NCI-H128 (cell line): ENCODE measurements around the gene VHLL.
"Not testable (repeated sequence)": the region's sequence is repeated elsewhere in the genome, so short reads cannot be mapped to it uniquely, and the experiment has no call there.

Experiments used
- DNase-seq: peaks from one replicate; lab custom pipeline; 2025; ENCODE audit not compliant: unreplicated experiment; lab: John Stamatoyannopoulos, UW

The VHLL gene

GRCh38 chr1:156298852-156299357, at the start of gene VHLL:
Gene VHLL, minus strand, starts transcription at chr1:156299307. Its CDS starts 118 bp downstream, at chr1:156299189.
- no peak for DNase-seq

- DNase-seq = no peak
Observed at GRCh38 chr1:156347331-156347730, 48.2 kb upstream of the VHLL start.

GRCh38 chr1:156346636-156347035, 47.5 kb upstream of the VHLL start:
- no peak for DNase-seq

GRCh38 chr1:156346035-156346434, 46.9 kb upstream of the VHLL start:
- not testable (repeated sequence) for DNase-seq

GRCh38 chr1:156344409-156344808, 45.3 kb upstream of the VHLL start:
- no peak for DNase-seq

GRCh38 chr1:156342166-156342955, 43.3 kb upstream of the VHLL start:
- DNase-seq = no peak

- DNase-seq = peak; percentile 100
Observed at GRCh38 chr1:156338180-156338976, 39.3 kb upstream of the VHLL start, which contains the start of the genes CCT3 and TSACC. Gene CCT3, minus strand, starts transcription at chr1:156338292. Its CDS starts 108 bp downstream, at chr1:156338184. Gene TSACC, plus strand, starts transcription at chr1:156338526. Its CDS starts 1,232 bp downstream, at chr1:156339758.

GRCh38 chr1:156337888-156338179, 38.7 kb upstream of the VHLL start:
- DNase-seq = no peak

GRCh38 chr1:156337052-156337887, 38.2 kb upstream of the VHLL start:
- DNase-seq = no peak

GRCh38 chr1:156336242-156336641, 37.1 kb upstream of the VHLL start:
- DNase-seq = no peak

GRCh38 chr1:156323179-156323578, 24.1 kb upstream of the VHLL start:
- DNase-seq = not testable (repeated sequence)

GRCh38 chr1:156320560-156320959, 21.5 kb upstream of the VHLL start:
- no peak for DNase-seq

GRCh38 chr1:156319664-156320063, 20.6 kb upstream of the VHLL start:
- DNase-seq = no peak

- no peak for DNase-seq
Observed at GRCh38 chr1:156316909-156317308, 17.8 kb upstream of the VHLL start.

- no peak for DNase-seq
Observed at GRCh38 chr1:156310962-156311361, 11.9 kb upstream of the VHLL start.

- no peak for DNase-seq
Observed at GRCh38 chr1:156308078-156308477, 9.0 kb upstream of the VHLL start.

- DNase-seq = no peak
Observed at GRCh38 chr1:156305215-156305614, 6.1 kb upstream of the VHLL start.

GRCh38 chr1:156303241-156303640, 4.1 kb upstream of the VHLL start:
- no peak for DNase-seq

- no peak for DNase-seq
Observed at GRCh38 chr1:156295391-156295947, 3.6 kb downstream of the VHLL start, which contains the start of gene GLMP. Gene GLMP, minus strand, starts transcription at chr1:156295679. Its CDS starts 34 bp downstream, at chr1:156295645.

- no peak for DNase-seq
Observed at GRCh38 chr1:156293895-156294294, 5.2 kb downstream of the VHLL start.

GRCh38 chr1:156293098-156293434, 6.0 kb downstream of the VHLL start:
- no peak for DNase-seq
